IMR-90 (cell line): ENCODE measurements around the gene PLCL2.

Source experiments
- BHLHE40 ChIP-seq: fragments of 150-350 bp; IDR thresholded peaks from 2 replicates; pipeline ENCODE4 v1.6.1; 2016; ENCODE audit warnings: mild to moderate bottlenecking, low read depth, low read length
- CEBPB ChIP-seq: IDR thresholded peaks from 2 replicates; pipeline ENCODE4 v1.6.1; 2012; ENCODE audit warnings: low read depth, low read length, improper control_type of control experiment
- FOS ChIP-seq: fragments of 150-350 bp; IDR thresholded peaks from 2 replicates; pipeline ENCODE4 v1.6.1; 2016; ENCODE audit warnings: low read depth, low read length
- MAFK ChIP-seq: IDR thresholded peaks from 2 replicates; pipeline ENCODE4 v1.6.1; 2012; ENCODE audit warnings: low read depth, low read length, improper control_type of control experiment
- MAZ ChIP-seq: IDR thresholded peaks from 2 replicates; pipeline ENCODE4 v1.6.1; 2012; ENCODE audit warnings: low read depth, mild to moderate bottlenecking, low read length, improper control_type of control experiment, moderate library complexity, borderline replicate concordance
- MXI1 ChIP-seq: IDR thresholded peaks from 2 replicates; pipeline ENCODE4 v1.6.1; 2012; ENCODE audit warnings: low read depth, mild to moderate bottlenecking, low read length, moderate library complexity, borderline replicate concordance
- POLR2A ChIP-seq: IDR thresholded peaks from 2 replicates; pipeline ENCODE4 v1.6.1; 2012; ENCODE audit warnings: mild to moderate bottlenecking, low read depth, low read length
- RAD21 ChIP-seq: IDR thresholded peaks from 2 replicates; pipeline ENCODE4 v1.6.1; 2012; ENCODE audit warnings: low read length, improper control_type of control experiment
- RCOR1 ChIP-seq: IDR thresholded peaks from 2 replicates; pipeline ENCODE4 v1.6.1; 2012; ENCODE audit warnings: mild to moderate bottlenecking, low read length, improper control_type of control experiment; ENCODE audit not compliant: insufficient replicate concordance
- SMC3 ChIP-seq: fragments of 150-350 bp; IDR thresholded peaks from 2 replicates; pipeline ENCODE4 v1.6.1; 2016; ENCODE audit warnings: low read depth, mild to moderate bottlenecking, antibody characterized with exemption, low read length, moderate library complexity
- TF ChIP-seq, protein P1 (sequence below): conservative IDR thresholded peaks from 2 replicates; pipeline ENCODE4 v1.5.1; 2012; ENCODE audit warnings: mild to moderate bottlenecking, low read depth, low read length, improper control_type of control experiment
- TF ChIP-seq, protein P2 (sequence below): fragments of 150-350 bp; IDR thresholded peaks from 2 replicates; pipeline ENCODE4 v1.6.1; 2016; ENCODE audit warnings: low read depth, mild to moderate bottlenecking, low read length, moderate library complexity, borderline replicate concordance
- TF ChIP-seq, protein P3 (sequence below): fragments of 150-350 bp; IDR thresholded peaks from 2 replicates; pipeline ENCODE4 v1.6.1; 2017; ENCODE audit warnings: mild to moderate bottlenecking, antibody characterized with exemption, low read length, low read depth

DNA sequence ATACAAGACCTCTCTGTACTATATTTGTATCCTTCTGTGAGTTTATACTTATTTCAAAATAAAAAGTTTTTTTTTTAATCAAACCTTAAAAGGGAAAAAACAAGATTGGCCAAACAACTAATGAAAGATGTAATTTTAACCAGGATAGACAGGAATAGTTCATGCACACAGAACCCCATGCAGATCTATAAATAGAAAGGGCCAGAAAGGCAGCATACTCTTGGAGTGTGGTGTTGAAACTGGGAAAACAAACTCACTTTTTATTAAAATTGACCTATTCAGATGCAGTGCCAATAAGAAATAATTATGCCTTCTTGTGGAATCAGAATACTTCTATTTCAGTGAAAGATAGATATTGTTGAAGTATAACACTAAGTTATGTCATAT lies 204.6 kb downstream of the PLCL2 start:
- TF ChIP-seq POLR2A (no peak), RCOR1 (no peak), FOS (no peak), RAD21 (no peak), SMC3 (no peak), BHLHE40 (no peak), MXI1 (no peak), MAZ (no peak), CEBPB (no peak), MAFK (no peak)
- TF ChIP-seq, protein P1, sequence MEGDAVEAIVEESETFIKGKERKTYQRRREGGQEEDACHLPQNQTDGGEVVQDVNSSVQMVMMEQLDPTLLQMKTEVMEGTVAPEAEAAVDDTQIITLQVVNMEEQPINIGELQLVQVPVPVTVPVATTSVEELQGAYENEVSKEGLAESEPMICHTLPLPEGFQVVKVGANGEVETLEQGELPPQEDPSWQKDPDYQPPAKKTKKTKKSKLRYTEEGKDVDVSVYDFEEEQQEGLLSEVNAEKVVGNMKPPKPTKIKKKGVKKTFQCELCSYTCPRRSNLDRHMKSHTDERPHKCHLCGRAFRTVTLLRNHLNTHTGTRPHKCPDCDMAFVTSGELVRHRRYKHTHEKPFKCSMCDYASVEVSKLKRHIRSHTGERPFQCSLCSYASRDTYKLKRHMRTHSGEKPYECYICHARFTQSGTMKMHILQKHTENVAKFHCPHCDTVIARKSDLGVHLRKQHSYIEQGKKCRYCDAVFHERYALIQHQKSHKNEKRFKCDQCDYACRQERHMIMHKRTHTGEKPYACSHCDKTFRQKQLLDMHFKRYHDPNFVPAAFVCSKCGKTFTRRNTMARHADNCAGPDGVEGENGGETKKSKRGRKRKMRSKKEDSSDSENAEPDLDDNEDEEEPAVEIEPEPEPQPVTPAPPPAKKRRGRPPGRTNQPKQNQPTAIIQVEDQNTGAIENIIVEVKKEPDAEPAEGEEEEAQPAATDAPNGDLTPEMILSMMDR: no peak
- TF ChIP-seq, protein P2, sequence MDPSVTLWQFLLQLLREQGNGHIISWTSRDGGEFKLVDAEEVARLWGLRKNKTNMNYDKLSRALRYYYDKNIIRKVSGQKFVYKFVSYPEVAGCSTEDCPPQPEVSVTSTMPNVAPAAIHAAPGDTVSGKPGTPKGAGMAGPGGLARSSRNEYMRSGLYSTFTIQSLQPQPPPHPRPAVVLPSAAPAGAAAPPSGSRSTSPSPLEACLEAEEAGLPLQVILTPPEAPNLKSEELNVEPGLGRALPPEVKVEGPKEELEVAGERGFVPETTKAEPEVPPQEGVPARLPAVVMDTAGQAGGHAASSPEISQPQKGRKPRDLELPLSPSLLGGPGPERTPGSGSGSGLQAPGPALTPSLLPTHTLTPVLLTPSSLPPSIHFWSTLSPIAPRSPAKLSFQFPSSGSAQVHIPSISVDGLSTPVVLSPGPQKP: no peak
- TF ChIP-seq, protein P3, sequence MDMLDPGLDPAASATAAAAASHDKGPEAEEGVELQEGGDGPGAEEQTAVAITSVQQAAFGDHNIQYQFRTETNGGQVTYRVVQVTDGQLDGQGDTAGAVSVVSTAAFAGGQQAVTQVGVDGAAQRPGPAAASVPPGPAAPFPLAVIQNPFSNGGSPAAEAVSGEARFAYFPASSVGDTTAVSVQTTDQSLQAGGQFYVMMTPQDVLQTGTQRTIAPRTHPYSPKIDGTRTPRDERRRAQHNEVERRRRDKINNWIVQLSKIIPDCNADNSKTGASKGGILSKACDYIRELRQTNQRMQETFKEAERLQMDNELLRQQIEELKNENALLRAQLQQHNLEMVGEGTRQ: no peak
